Coronary artery (tissue), 2 donors: ENCODE results near the gene ACTR2.
"Not testable (repeated sequence)": the region's sequence is repeated elsewhere in the genome, so short reads cannot be mapped to it uniquely, and the experiment has no call there.

Experiments
- DNase-seq: peaks from one replicate; pipeline ENCODE4 v3.0.0-alpha.2; 2017; ENCODE audit warnings: low spot score
- H3K27ac ChIP-seq, 2 donors: fragments of 200-600 bp; sonication (generic); one replicate each; pipeline ENCODE4 v1.5.1; 2016 to 2019
- H3K4me3 ChIP-seq: fragments of 200-600 bp; sonication (generic); 2 replicates; pipeline ENCODE4 v1.5.1; 2016; ENCODE audit warnings: mild to moderate bottlenecking, moderate library complexity
- TF ChIP-seq, protein P1 (sequence below): fragments of 200-600 bp; sonication (generic); IDR thresholded peaks from one replicate; pipeline ENCODE4 v1.5.1; 2019; ENCODE audit warnings: antibody characterized with exemption

ACTR2 gene

DNA sequence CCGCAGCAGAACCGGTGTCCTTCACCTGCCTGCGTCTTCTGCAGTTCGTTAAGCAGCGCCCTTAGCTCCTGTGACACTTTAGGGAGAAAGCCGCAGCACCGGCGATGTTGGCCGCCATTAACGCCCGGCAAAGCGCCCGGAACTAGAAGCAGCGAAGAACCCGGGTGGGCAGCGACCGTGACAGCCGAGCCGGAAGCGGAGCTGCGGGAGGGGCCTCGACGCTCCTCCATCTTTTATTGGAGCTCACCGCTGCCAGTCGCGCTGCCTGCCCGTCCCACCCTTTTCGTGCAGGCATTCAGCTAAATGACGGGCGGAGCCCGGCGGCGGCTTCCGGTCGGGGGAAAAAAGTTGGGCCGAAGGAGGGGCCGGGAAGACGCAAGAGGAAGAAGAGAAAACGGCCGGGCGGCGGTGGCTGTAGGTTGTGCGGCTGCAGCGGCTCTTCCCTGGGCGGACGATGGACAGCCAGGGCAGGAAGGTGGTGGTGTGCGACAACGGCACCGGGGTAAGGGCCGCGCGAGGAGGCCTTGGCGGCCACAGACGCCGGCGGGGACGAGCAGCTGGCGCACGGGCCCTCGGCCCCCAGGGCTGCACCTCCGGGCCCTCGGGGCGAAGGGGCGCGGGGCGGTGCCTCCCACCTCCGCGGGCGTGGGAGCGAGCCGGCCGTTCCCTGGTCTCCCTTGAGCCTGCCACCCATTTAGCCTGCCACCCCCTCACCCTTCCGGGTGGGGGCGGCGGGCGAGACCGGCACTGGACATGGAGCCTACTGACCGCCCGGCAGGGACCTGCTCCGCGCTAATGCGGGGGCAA is at the start of gene ACTR2:
Gene ACTR2 (plus strand): TSS at position 376 of the 807 bp plus-strand sequence. CDS start 79 bp downstream, at position 455.
- peak; percentile 99 for DNase-seq
- peak within 1 kb of the TSS; percentile 82 for H3K4me3 ChIP-seq
- H3K27ac ChIP-seq, result peak within 1 kb of the TSS; percentile 96 to 99
- TF ChIP-seq, protein P1, sequence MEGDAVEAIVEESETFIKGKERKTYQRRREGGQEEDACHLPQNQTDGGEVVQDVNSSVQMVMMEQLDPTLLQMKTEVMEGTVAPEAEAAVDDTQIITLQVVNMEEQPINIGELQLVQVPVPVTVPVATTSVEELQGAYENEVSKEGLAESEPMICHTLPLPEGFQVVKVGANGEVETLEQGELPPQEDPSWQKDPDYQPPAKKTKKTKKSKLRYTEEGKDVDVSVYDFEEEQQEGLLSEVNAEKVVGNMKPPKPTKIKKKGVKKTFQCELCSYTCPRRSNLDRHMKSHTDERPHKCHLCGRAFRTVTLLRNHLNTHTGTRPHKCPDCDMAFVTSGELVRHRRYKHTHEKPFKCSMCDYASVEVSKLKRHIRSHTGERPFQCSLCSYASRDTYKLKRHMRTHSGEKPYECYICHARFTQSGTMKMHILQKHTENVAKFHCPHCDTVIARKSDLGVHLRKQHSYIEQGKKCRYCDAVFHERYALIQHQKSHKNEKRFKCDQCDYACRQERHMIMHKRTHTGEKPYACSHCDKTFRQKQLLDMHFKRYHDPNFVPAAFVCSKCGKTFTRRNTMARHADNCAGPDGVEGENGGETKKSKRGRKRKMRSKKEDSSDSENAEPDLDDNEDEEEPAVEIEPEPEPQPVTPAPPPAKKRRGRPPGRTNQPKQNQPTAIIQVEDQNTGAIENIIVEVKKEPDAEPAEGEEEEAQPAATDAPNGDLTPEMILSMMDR, result no peak

DNA sequence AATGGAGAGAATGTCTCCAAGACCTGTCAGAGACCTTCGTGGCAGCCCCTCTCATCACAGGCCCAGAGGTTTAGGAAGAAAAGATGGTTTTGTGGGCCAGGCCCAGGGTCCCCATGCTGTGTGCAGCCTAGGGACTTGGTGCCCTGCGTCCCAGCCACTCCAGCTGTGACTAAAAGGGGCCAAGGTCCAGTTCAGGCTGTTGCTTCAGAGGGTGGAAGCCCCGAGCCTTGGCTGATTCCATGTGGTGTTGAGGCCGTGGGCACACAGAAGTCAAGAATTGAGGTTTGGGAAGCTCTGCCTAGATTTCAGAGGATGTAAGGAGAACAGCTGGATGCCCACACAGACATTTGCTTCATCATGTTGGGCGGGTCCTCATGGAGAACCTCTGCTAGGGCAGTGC is 45.1 kb upstream of the ACTR2 start:
- TF ChIP-seq, protein P1, result no peak
- no peak overlapping the region for H3K4me3 ChIP-seq
- DNase-seq, result no peak
- no peak overlapping the region for H3K27ac ChIP-seq

DNA sequence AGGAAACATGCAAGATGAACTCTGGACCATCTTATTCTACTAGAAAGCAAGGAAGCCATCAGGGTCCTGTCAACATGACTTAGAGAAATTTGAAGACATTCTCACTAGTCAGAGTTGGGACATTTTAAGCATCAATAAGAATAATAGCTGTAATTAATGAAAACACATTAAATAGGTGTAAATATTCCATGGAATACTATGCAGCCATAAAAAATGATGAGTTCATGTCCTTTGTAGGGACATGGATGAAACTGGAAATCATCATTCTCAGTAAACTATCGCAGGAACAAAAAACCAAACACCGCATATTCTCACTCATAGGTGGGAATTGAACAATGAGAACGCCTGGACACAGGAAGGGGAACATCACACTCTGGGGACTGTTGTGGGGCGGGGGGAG is 44.2 kb upstream of the ACTR2 start:
- not testable (repeated sequence) for DNase-seq, H3K27ac ChIP-seq, H3K4me3 ChIP-seq

DNA sequence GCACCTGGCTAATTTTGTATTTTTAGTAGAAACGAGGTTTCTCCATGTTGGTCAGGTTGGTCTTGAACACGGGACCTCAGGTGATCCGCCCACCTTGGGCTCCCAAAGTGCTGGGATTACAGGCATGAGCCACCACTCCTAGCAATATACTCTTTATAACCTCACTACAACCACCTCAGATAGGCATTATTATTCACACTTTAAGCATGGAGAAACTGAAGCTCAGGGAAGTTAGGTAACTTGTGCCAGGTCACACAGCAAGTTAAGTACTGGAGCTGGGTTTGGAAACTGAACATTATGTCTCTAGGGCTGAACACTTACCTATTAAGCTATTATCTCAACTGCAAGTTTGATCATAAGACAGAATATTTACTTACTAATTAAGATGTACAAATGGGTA is 42.6 kb upstream of the ACTR2 start:
- no peak for DNase-seq
- TF ChIP-seq, protein P1, result no peak
- no peak overlapping the region for H3K4me3 ChIP-seq
- H3K27ac ChIP-seq, result no peak overlapping the region

DNA sequence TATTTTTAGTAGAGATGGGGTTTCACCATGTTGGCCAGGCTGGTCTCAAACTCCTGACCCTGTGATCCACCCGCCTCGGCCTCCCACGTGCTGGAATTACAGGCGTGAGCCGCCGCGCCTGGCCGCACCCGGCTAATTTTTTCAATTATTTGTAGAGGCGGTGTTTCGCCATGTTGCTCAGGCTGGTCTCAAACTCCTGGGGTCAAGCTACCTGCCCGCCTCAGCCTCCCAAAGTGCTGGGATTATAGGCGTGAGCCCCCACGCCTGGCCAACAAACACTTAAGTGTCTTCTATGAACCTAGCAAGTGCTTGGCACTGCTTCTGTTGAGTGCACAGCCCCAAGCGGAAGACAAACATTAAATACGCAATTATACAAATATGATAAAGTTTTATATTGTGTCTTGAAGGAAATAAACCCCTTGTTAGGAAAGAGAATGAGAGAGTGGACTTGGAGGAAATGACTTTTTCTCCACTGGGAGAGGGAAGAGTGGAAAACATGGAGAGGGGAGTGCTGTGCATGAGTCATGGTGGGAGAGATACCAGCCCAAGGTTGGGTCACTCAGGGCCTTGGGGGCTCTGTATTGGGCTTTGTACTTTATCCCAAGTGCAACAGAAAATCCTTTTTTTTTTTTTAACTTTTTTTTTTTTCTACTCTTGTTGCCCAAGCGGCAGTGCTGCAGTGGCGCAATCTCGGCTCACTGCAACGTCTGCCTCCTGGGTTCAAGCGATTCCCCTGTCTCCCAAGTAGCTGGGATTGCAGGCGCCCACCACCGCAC is 41.4 kb upstream of the ACTR2 start:
- TF ChIP-seq, protein P1, result no peak
- no peak overlapping the region for H3K27ac ChIP-seq
- no peak for DNase-seq
- H3K4me3 ChIP-seq, result no peak overlapping the region

DNA sequence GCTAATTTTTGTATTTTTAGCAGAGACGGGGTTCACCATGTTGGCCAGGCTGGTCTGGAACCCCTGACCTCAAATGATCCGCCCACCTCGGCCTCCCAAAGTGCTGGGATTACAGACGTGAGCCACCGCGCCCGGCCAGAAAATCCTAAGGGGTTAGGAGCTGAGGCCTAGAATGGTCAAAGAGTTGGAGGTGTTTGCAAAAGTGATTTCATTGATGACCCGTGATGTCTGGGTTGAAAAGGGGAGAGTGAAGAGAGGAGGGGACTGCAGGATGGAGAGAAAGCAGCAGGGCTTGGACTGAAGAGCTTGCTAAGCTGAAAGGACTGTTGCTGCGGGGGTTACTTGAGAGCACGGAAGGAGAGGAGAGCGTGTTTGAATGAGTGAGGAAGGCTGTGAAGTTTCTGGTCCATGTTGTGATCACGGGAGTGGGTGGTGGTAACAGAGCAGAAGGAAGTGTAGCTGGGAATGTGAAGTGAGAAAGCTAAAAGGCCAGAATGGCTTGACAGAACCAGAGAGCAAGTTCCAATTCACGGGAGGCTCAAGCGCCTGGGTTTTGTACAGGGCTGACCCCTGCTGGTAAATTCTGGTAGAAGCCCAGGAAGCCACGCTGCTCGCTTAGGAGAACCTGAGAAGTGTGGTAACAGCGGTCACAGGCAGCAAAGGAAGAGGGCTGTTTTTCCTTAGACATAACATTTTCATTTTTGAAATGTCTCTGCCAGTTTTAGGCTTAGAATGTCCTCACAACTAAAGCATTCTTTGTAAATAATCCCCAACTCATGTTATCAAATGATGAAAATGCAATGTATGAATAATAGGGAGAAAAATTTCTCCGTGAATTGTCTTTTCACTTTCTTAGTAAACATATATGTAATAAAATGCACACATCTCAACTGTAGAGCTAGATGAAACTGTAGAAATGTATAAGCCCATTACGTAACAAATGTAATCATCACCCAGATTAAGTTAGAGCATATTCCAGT is 40.5 kb upstream of the ACTR2 start:
- TF ChIP-seq, protein P1, result peak; percentile 49
- DNase-seq, result peak; percentile 84
- Histone ChIP-seq H3K27ac (no peak overlapping the region), H3K4me3 (no peak overlapping the region)

DNA sequence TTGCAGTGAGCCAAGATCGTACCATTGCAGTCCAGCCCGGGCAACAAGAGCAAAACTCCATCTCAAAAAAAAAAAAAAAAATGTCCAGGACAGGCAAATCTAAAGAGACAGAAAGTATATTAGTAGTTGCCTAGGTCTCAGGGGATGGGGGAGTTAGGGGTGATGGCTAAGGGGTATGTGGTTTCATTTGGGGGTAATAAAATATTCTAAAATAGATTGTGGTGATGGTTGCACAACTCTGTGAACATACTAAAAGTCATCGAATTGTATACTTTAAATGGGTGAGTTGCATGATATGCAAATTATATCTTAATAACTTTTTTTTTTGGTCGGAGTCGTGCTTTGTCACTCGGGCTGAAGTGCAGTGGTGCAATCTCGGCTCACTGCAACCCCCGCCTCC is 34.2 kb upstream of the ACTR2 start:
- TF ChIP-seq, protein P1, result no peak
- no peak overlapping the region for H3K27ac ChIP-seq
- no peak for DNase-seq
- H3K4me3 ChIP-seq, result no peak overlapping the region
